UCSD-AML1 (cell line): ENCODE data around the gene CFAP20DC.
"Not testable (repeated sequence)": the region's sequence is repeated elsewhere in the genome, so short reads cannot be mapped to it uniquely, and the experiment has no call there.

Experiments used
- DNase-seq: peaks from one replicate; lab custom pipeline; 2025; ENCODE audit not compliant: unreplicated experiment; lab: John Stamatoyannopoulos, UW

The CFAP20DC gene

GRCh38 chr3:59049671-59050331 lies at the start of gene CFAP20DC:
CFAP20DC (minus strand) TSS chr3:59050025; CDS start chr3:59049631, 394 bp downstream.
- DNase-seq: no peak

- DNase-seq: not testable (repeated sequence)
Measured at GRCh38 chr3:59098516-59098915, 48.7 kb upstream of the CFAP20DC start.

- DNase-seq: no peak
Measured at GRCh38 chr3:59094446-59094845, 44.6 kb upstream of the CFAP20DC start.

GRCh38 chr3:59093521-59093920 lies 43.7 kb upstream of the CFAP20DC start:
- DNase-seq: no peak

GRCh38 chr3:59088761-59089160 lies 38.9 kb upstream of the CFAP20DC start:
- no peak for DNase-seq

- no peak for DNase-seq
Measured at GRCh38 chr3:59085976-59086375, 36.2 kb upstream of the CFAP20DC start.

- DNase-seq: no peak
Measured at GRCh38 chr3:59084583-59084982, 34.8 kb upstream of the CFAP20DC start.

- no peak for DNase-seq
Measured at GRCh38 chr3:59082106-59082505, 32.3 kb upstream of the CFAP20DC start.

GRCh38 chr3:59081071-59081470 lies 31.2 kb upstream of the CFAP20DC start:
- no peak for DNase-seq

GRCh38 chr3:59079962-59080361 lies 30.1 kb upstream of the CFAP20DC start:
- DNase-seq: no peak

- DNase-seq: no peak
Measured at GRCh38 chr3:59074764-59075163, 24.9 kb upstream of the CFAP20DC start.

GRCh38 chr3:59072681-59073080 lies 22.9 kb upstream of the CFAP20DC start:
- DNase-seq: no peak

- no peak for DNase-seq
Measured at GRCh38 chr3:59069838-59070237, 20.0 kb upstream of the CFAP20DC start.

GRCh38 chr3:59065240-59065639 lies 15.4 kb upstream of the CFAP20DC start:
- no peak for DNase-seq

GRCh38 chr3:59064728-59065127 lies 14.9 kb upstream of the CFAP20DC start:
- DNase-seq: no peak

- no peak for DNase-seq
Measured at GRCh38 chr3:59064276-59064675, 14.5 kb upstream of the CFAP20DC start.

GRCh38 chr3:59056706-59057105 lies 6.9 kb upstream of the CFAP20DC start:
- no peak for DNase-seq

GRCh38 chr3:59052803-59053411 lies 3.1 kb upstream of the CFAP20DC start:
- no peak for DNase-seq

GRCh38 chr3:59050811-59051414 lies 1.1 kb upstream of the CFAP20DC start:
- not testable (repeated sequence) for DNase-seq

GRCh38 chr3:59046839-59047238 lies 3.0 kb downstream of the CFAP20DC start:
- DNase-seq: no peak

- no peak for DNase-seq
Measured at GRCh38 chr3:59043391-59043790, 6.4 kb downstream of the CFAP20DC start.

GRCh38 chr3:59040902-59041301 lies 8.9 kb downstream of the CFAP20DC start:
- no peak for DNase-seq
